ENCODE measurements around the gene GREB1L. TPM values are rescaled to one million over a fixed set of nuclear protein-coding genes. Genes with fewer than 3 reads are reported as not detected.

GREB1L gene
- total and polyA plus RNA-seq, 12 donors = 0.39 to 4.9 (median 1.3) TPM

DNA sequence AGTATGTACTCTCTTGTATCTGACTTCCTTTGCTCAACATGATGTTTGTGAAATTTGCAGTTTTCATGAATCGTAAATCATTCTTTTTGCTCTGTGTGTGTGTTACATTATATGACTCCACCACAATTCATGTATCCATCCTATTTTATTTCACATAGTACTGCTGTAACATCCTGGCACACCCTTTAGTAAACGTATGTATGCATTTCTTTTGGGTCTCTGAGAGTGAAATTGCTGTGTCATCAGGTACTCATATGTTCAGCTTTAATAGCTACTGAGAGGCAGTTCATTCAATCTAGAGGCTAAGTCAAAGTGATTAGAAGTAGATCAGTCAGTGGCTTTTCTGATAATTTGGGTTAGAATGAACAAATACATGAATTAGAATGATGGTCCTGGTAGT lies 239.7 kb downstream of the GREB1L start:
- intact Hi-C loops (cut with DNase I) = loop anchor here in 1 of 2 donors (10.0 kb wide), 1 partner anchor 483 kb away; no protein-coding TSS in a partner anchor
- H3K27ac ChIP-seq = no peak overlapping the region
- no peak overlapping the region for H3K4me3 ChIP-seq
- TF ChIP-seq, protein P1, sequence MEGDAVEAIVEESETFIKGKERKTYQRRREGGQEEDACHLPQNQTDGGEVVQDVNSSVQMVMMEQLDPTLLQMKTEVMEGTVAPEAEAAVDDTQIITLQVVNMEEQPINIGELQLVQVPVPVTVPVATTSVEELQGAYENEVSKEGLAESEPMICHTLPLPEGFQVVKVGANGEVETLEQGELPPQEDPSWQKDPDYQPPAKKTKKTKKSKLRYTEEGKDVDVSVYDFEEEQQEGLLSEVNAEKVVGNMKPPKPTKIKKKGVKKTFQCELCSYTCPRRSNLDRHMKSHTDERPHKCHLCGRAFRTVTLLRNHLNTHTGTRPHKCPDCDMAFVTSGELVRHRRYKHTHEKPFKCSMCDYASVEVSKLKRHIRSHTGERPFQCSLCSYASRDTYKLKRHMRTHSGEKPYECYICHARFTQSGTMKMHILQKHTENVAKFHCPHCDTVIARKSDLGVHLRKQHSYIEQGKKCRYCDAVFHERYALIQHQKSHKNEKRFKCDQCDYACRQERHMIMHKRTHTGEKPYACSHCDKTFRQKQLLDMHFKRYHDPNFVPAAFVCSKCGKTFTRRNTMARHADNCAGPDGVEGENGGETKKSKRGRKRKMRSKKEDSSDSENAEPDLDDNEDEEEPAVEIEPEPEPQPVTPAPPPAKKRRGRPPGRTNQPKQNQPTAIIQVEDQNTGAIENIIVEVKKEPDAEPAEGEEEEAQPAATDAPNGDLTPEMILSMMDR (IDR thresholded peaks at IDR 0.05) = no peak
- no peak for TF ChIP-seq POLR2A (IDR thresholded peaks at IDR 0.05)
- no peaks in the 10 kb centered on the region for H3K9me3 ChIP-seq (replicated peaks in 1 of 3)
- no peak for DNase-seq
- no peaks in the 10 kb centered on the region for H3K36me3 ChIP-seq (replicated peaks in 1 of 2)
- H3K27me3 ChIP-seq = peaks cover 6% of the 10 kb centered on the region
- H3K4me1 ChIP-seq (replicated peaks in 1 of 2) = no peaks in the 10 kb centered on the region
- WGBS, 4 donors = 65 to 75% (median 66%) methylated on average over 2 of the region's 2 CpGs

DNA sequence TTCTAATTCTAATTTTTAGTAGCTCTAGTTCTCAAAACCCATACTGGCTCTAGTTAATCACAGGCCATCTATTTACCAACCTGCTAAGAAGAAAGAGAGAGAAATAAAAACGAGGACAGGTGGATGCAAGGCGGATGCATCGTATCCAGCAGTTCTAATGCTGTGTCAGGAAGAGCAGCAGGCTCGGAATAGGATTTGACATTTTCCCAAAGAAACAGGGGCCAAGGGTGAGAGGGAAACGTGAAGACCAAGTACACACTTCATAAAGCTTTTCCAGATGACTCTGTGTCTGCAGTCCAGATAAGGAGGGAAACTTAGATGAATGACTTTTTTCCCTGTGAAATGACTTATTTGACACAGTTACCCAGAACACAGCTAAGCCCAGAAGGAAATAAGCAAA lies 241.0 kb downstream of the GREB1L start:
- H3K4me1 ChIP-seq (replicated peaks in 1 of 2) = no peaks in the 10 kb centered on the region
- 68 to 79% (median 76%) methylated on average over 5 of the region's 5 CpGs for WGBS, 4 donors
- DNase-seq = no peak
- H3K4me3 ChIP-seq = no peak overlapping the region
- no peak overlapping the region for H3K27ac ChIP-seq
- TF ChIP-seq, protein P1 (IDR thresholded peaks at IDR 0.05) = no peak
- no peak for TF ChIP-seq POLR2A (IDR thresholded peaks at IDR 0.05)
- no peaks in the 10 kb centered on the region for H3K9me3 ChIP-seq (replicated peaks in 1 of 3)
- H3K36me3 ChIP-seq (replicated peaks in 1 of 2) = no peaks in the 10 kb centered on the region
- H3K27me3 ChIP-seq = peaks cover 6% of the 10 kb centered on the region
- intact Hi-C loops (cut with DNase I) = loop anchor here in 1 of 2 donors (10.0 kb wide), 1 partner anchor 482 kb away; no protein-coding TSS in a partner anchor

DNA sequence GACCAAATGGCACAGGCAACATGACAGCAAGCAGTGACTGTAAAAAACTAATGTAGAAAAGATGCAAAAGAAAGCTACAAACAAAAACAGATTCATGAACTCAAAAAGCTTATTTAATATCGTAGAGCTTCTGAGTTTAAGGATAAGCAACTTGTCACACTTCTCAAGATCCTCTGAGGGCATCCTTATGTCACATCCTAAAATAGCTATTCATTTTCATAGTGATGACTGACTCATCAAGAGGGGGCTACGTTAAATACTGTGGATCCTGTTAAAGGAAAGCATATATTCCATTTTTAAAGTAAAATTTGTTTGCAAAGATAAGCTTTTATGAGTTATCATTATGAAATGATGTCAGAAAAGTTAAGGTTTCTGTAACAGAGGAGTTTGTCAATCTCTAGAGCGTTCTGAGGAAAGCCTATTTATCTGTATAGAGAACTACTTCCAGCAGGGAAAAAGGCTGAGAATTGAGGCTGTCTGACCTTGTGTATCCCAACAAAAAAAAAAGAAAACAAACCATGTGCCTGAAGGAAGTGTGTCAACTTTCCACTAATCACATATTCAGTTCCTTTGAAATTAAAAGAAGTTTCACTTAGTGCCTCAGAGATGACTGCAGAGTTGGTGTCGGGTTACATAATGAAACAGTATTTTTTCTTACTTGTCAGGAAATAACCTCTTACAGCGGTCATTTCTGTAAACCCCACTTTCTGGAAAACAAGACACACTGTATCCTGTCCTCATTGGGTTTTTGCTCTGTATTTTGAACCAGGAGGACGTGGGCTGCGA lies 243.0 kb downstream of the GREB1L start:
- intact Hi-C loops (cut with DNase I) = loop anchor here in 1 of 2 donors (10.0 kb wide), 1 partner anchor 480 kb away; no protein-coding TSS in a partner anchor
- Histone ChIP-seq H3K36me3 (replicated peaks in 1 of 2) (no peaks in the 10 kb centered on the region), H3K4me3 (no peak overlapping the region)

DNA sequence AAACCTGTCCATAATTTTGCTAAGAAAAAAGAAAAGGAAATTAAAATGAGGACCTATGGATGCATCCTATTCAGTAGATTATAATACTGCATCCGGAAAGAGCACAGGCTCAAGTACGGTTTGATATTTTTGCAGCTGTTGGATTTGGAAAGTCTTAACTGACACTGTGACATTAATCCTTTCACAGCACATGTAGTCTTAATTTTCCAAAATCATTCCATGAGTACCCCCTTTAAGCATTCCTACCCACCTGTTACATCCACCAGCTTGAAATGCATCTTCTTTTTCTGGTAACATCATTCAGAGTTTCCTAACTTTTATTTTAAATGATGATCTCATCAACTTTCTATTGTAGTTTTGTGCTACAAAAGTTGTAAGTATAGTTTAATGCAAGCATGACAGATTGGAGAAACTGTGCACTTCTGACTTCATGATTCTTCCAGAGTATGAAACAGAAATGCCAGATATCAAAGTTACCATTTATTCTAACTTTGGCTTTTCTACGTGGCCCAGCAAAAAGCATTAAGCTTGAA lies 244.9 kb downstream of the GREB1L start:
- no peaks in the 10 kb centered on the region for H3K36me3 ChIP-seq (replicated peaks in 1 of 2)
- intact Hi-C loops (cut with DNase I) = loop anchor here in 1 of 2 donors (10.0 kb wide), 1 partner anchor 478 kb away; no protein-coding TSS in a partner anchor
- DNase-seq = no peak
- no peak overlapping the region for H3K27ac ChIP-seq
- H3K4me1 ChIP-seq (replicated peaks in 1 of 2) = no peaks in the 10 kb centered on the region
- no peak for TF ChIP-seq POLR2A (IDR thresholded peaks at IDR 0.05)
- TF ChIP-seq, protein P1 (IDR thresholded peaks at IDR 0.05) = no peak
- H3K27me3 ChIP-seq = no peaks in the 10 kb centered on the region
- H3K4me3 ChIP-seq = no peak overlapping the region
- H3K9me3 ChIP-seq (replicated peaks in 1 of 3) = no peaks in the 10 kb centered on the region
- 63 to 82% (median 72%) methylated on average over 3 of the region's 3 CpGs for WGBS, 4 donors

More for the DNA sequence above, 243.0 kb downstream of the GREB1L start:
- Histone ChIP-seq H3K9me3 (replicated peaks in 1 of 3) (no peaks in the 10 kb centered on the region), H3K4me1 (replicated peaks in 1 of 2) (no peaks in the 10 kb centered on the region), H3K27ac (no peak overlapping the region), H3K27me3 (no peaks in the 10 kb centered on the region)
- TF ChIP-seq POLR2A (IDR thresholded peaks at IDR 0.05) = no peak
- TF ChIP-seq, protein P1 (IDR thresholded peaks at IDR 0.05) = no peak
- no peak for DNase-seq
- WGBS, 4 donors = 61 to 67% (median 63%) methylated on average over 7 of the region's 7 CpGs

All from adrenal gland (tissue), 12 donors.